H9 (cell line): ENCODE measurements around the gene TFAP2A. TPM values are rescaled to one million over a fixed set of nuclear protein-coding genes. Genes with fewer than 3 reads are reported as not detected.
A peak's percentile ranks its signal among the peaks of the same experiment; 100 is the strongest.

Experiments
- DNase-seq: peaks from one replicate; pipeline ENCODE4 v3.0.0-alpha.2; 2017
- H2AFZ ChIP-seq: one replicate; pipeline ENCODE4 v1.6.1; 2013; ENCODE audit warnings: mild to moderate bottlenecking, low read length, control low read depth, moderate library complexity
- H2AK5ac ChIP-seq: 2 replicates; pipeline ENCODE4 v1.6.1; 2013; ENCODE audit warnings: low read length, control low read depth, mixed read lengths; ENCODE audit not compliant: insufficient read length
- H2BK120ac ChIP-seq: one replicate; pipeline ENCODE4 v1.6.1; 2013; ENCODE audit warnings: low read depth, mild to moderate bottlenecking, low read length, control low read depth, inconsistent platforms; ENCODE audit not compliant: poor library complexity, severe bottlenecking
- H2BK12ac ChIP-seq: 2 replicates; pipeline ENCODE4 v1.6.1; 2013; ENCODE audit warnings: low read length, control low read depth, mixed read lengths, low read depth; ENCODE audit not compliant: insufficient read length
- H2BK15ac ChIP-seq: 2 replicates; pipeline ENCODE4 v1.6.1; 2013; ENCODE audit warnings: low read depth, low read length, control low read depth
- H2BK20ac ChIP-seq: one replicate; pipeline ENCODE4 v1.6.1; 2013; ENCODE audit warnings: low read depth, mild to moderate bottlenecking, low read length, control low read depth, inconsistent platforms; ENCODE audit not compliant: poor library complexity, severe bottlenecking
- H2BK5ac ChIP-seq: 2 replicates; pipeline ENCODE4 v1.6.1; 2013; ENCODE audit warnings: low read length, control low read depth, mixed read lengths; ENCODE audit not compliant: insufficient read length
- H3K14ac ChIP-seq: 2 replicates; pipeline ENCODE4 v1.6.1; 2013; ENCODE audit warnings: low read length, control low read depth; ENCODE audit not compliant: insufficient read depth
- H3K18ac ChIP-seq: 2 replicates; pipeline ENCODE4 v1.6.1; 2013; ENCODE audit warnings: low read depth, mild to moderate bottlenecking, mixed read lengths, low read length, control low read depth; ENCODE audit not compliant: insufficient read length
- H3K23ac ChIP-seq: 2 replicates; pipeline ENCODE4 v1.6.1; 2013; ENCODE audit warnings: low read length, control low read depth, mixed read lengths, low read depth; ENCODE audit not compliant: insufficient read length
- H3K23me2 ChIP-seq: 2 replicates; pipeline ENCODE4 v1.6.1; 2013; ENCODE audit warnings: low read depth, mild to moderate bottlenecking, mixed read lengths, low read length, control low read depth; ENCODE audit not compliant: insufficient read length, poor library complexity, severe bottlenecking
- H3K27ac ChIP-seq: 2 replicates; pipeline ENCODE4 v1.5.1; 2013; ENCODE audit warnings: low read length, control low read depth, mixed read lengths, low read depth; ENCODE audit not compliant: insufficient read length
- H3K27me3 ChIP-seq: 2 replicates; pipeline ENCODE4 v1.6.1; 2013; ENCODE audit warnings: low read length, control low read depth, inconsistent platforms; ENCODE audit not compliant: insufficient read depth
- H3K4ac ChIP-seq: 2 replicates; pipeline ENCODE4 v1.6.1; 2013; ENCODE audit warnings: low read depth, mild to moderate bottlenecking, control low read depth, inconsistent platforms, low read length, moderate library complexity
- H3K4me1 ChIP-seq: 2 replicates; pipeline ENCODE4 v1.6.1; 2013; ENCODE audit warnings: low read length, control low read depth, inconsistent platforms; ENCODE audit not compliant: insufficient read depth
- H3K4me2 ChIP-seq: 2 replicates; pipeline ENCODE4 v1.6.1; 2013; ENCODE audit warnings: low read length, control low read depth, mixed read lengths; ENCODE audit not compliant: insufficient read length, insufficient read depth
- H3K56ac ChIP-seq: 2 replicates; pipeline ENCODE4 v1.6.1; 2013; ENCODE audit warnings: low read depth, mild to moderate bottlenecking, mixed read lengths, low read length, control low read depth; ENCODE audit not compliant: insufficient read length
- H3K79me1 ChIP-seq: 2 replicates; pipeline ENCODE4 v1.6.1; 2013; ENCODE audit warnings: low read depth, mild to moderate bottlenecking, moderate library complexity, low read length, control low read depth, inconsistent platforms; ENCODE audit not compliant: insufficient read depth, poor library complexity, severe bottlenecking
- H3K79me2 ChIP-seq: 2 replicates; pipeline ENCODE4 v1.6.1; 2013; ENCODE audit warnings: low read length, control low read depth, inconsistent platforms; ENCODE audit not compliant: insufficient read depth
- H3K9ac ChIP-seq: 2 replicates; pipeline ENCODE4 v1.6.1; 2013; ENCODE audit warnings: low read length, control low read depth, mixed read lengths; ENCODE audit not compliant: insufficient read length; ENCODE audit errors: extremely low read depth
- H3K9me3 ChIP-seq: one replicate; pipeline ENCODE4 v1.6.1; 2013; ENCODE audit warnings: low read depth, low read length, inconsistent platforms; ENCODE audit not compliant: control insufficient read depth
- H3T11ph ChIP-seq: one replicate; pipeline ENCODE4 v1.6.1; 2013; ENCODE audit warnings: mild to moderate bottlenecking, low read length, control low read depth, inconsistent platforms
- H4K20me1 ChIP-seq: one replicate; pipeline ENCODE4 v1.6.1; 2013; ENCODE audit not compliant: control insufficient read depth, insufficient read length, insufficient read depth
- H4K5ac ChIP-seq: 2 replicates; pipeline ENCODE4 v1.6.1; 2013; ENCODE audit warnings: low read depth, mild to moderate bottlenecking, mixed read lengths, low read length, control low read depth; ENCODE audit not compliant: insufficient read length
- H4K8ac ChIP-seq: replicated peaks from 2 replicates; pipeline ENCODE4 v1.6.1; 2013; ENCODE audit warnings: low read length, control low read depth, mixed read lengths, low read depth; ENCODE audit not compliant: insufficient read length
- H4K91ac ChIP-seq: 2 replicates; pipeline ENCODE4 v1.6.1; 2013; ENCODE audit warnings: low read depth, mild to moderate bottlenecking, moderate library complexity, mixed read lengths, low read length, control low read depth; ENCODE audit not compliant: insufficient read length
- H3K27ac Mint-ChIP-seq, 3 experiments: 2 replicates in 2 of 3; 3 replicates in 1 of 3; pipeline ENCODE4 v1.8.0; 2020 to 2021; ENCODE audit warnings: mixed read lengths in 3 of 3, mild to moderate bottlenecking in 1 of 3, moderate library complexity in 1 of 3
- H3K27me3 Mint-ChIP-seq: 2 replicates; pipeline ENCODE4 v1.8.0; 2021; ENCODE audit warnings: low read depth, mild to moderate bottlenecking, moderate library complexity, mixed read lengths
- H3K36me3 Mint-ChIP-seq, 3 experiments: 2 replicates in 2 of 3; 3 replicates in 1 of 3; pipeline ENCODE4 v1.8.0; 2020 to 2021; ENCODE audit warnings: low read depth in 3 of 3, mixed read lengths in 3 of 3; ENCODE audit not compliant: insufficient read depth in 1 of 3
- H3K4me1 Mint-ChIP-seq, 2 experiments: 2 replicates each; pipeline ENCODE4 v1.8.0; 2020; ENCODE audit warnings: mixed read lengths in 2 of 2
- H3K4me3 Mint-ChIP-seq, 2 experiments: 2 replicates in 1 of 2; 3 replicates in 1 of 2; pipeline ENCODE4 v1.8.0; 2020 to 2021; ENCODE audit warnings: mild to moderate bottlenecking in 2 of 2, mixed read lengths in 2 of 2, moderate library complexity in 1 of 2
- H3K9me3 Mint-ChIP-seq, 2 experiments: 2 replicates in 1 of 2; 3 replicates in 1 of 2; pipeline ENCODE4 v1.8.0; 2020; ENCODE audit warnings: mild to moderate bottlenecking in 2 of 2, mixed read lengths in 2 of 2, moderate library complexity in 1 of 2
- CTCF ChIP-seq: fragments of 200-600 bp; sonication (generic); conservative IDR thresholded peaks from 3 replicates; pipeline ENCODE4 v1.8.0; 2021; ENCODE audit warnings: antibody characterized with exemption, mild to moderate bottlenecking
- WGBS: extraction: QIAGEN DNeasy Blood & Tissue Kit; methylation state at CpG from one replicate; pipeline ENCODE4 v1.1.7; 2013; ENCODE audit warnings: missing lambda C conversion rate, low lambda C conversion rate, mixed read lengths; ENCODE audit not compliant: insufficient read length; ENCODE audit errors: extremely low coverage; 5-methylcytosine and 5-hydroxymethylcytosine counted together
- total RNA-seq: library from RNA; stranded (reverse); gene quantifications from 2 replicates; pipeline ENCODE4 v1.2.1, GENCODE V29; 2021

Gene TFAP2A
- total RNA-seq, 1 experiment from 2014 or later, result 2.6 TPM

DNA sequence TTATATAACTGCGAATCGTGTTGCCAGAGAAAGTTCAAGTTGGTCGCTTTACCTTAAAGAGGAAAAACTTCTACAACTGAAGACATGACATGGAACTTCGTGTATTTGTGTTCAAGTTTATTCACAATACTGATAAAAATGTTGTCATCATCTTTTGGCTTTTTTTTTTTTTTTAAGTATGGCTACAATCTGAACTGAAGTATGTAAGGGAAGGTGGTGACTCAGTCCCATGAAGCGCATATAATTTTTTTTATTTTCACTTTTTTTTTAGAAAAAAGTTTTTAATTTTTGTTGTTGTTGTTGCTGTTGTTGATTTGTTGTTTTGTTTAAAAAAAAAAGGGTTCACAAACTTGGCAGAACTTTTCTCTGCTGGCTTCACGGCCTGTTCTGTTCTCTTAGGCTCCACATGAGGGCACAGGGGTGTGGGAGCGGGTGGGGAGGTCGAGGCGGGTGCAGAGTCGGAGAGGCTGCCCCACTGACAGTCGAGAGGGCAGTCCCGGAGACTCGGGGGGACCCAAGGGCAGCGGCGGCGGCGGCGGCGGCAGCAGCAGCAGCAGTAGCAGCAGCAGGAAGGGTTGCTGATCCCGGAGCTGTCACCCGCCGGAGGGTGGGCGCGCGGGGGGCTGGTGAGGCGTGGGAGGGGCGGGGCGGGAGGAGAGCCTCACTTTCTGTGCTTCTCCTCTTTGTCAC is 17.0 kb downstream of the TFAP2A start:
- peak overlapping the region; percentile 42 for H3K4me2 ChIP-seq
- no peak overlapping the region for H2BK5ac ChIP-seq
- TF ChIP-seq CTCF, result no peak
- no peaks in the 10 kb centered on the region for H3K79me2 ChIP-seq
- H2BK15ac ChIP-seq, result no peak overlapping the region
- no peak overlapping the region for H3K27ac ChIP-seq
- no peak overlapping the region for H3K14ac ChIP-seq
- no peak for DNase-seq
- H2AK5ac ChIP-seq, result no peak overlapping the region
- no peak overlapping the region for H2BK120ac ChIP-seq
- no peak overlapping the region for H4K8ac ChIP-seq
- H3K18ac ChIP-seq, result no peak overlapping the region
- H2BK12ac ChIP-seq, result no peak overlapping the region
- no peak overlapping the region for H3K56ac ChIP-seq
- no peak overlapping the region for H2BK20ac ChIP-seq
- H2AFZ ChIP-seq, result no peak overlapping the region
- no peaks in the 10 kb centered on the region for H3K9me3 ChIP-seq
- Mint-ChIP-seq H3K27ac (no peak overlapping the region), H3K4me3 (peak overlapping the region in 1 of 2 experiments; percentile 74; a peak in 4 of 5 replicates), H3K9me3 (peaks cover 0 to 4% of the 10 kb centered on the region in 2 experiments; a peak in 3 of 5 replicates), H3K4me1 (peaks cover 30 to 48% of the 10 kb centered on the region in 2 experiments), H3K36me3 (peaks cover 0 to 2% (median 0%) of the 10 kb centered on the region in 3 experiments; a peak in 1 of 7 replicates), H3K27me3 (peaks cover 99% of the 10 kb centered on the region)
- no peak overlapping the region for H3T11ph ChIP-seq
- H3K79me1 ChIP-seq, result no peaks in the 10 kb centered on the region
- no peaks in the 10 kb centered on the region for H4K20me1 ChIP-seq
- H4K91ac ChIP-seq, result no peak overlapping the region
- no peak overlapping the region for H3K4ac ChIP-seq
- no peaks in the 10 kb centered on the region for H3K23me2 ChIP-seq
- WGBS, result no CpG with 5 or more reads among the region's 28 CpGs
- no peaks in the 10 kb centered on the region; the same call in 1 of the 2 replicates for H3K4me1 ChIP-seq
- H3K27me3 ChIP-seq, result peaks cover 70% of the 10 kb centered on the region
- no peak overlapping the region for H3K23ac ChIP-seq
- H4K5ac ChIP-seq, result no peak overlapping the region
- H3K9ac ChIP-seq, result no peak overlapping the region
